ENCODE results near the gene FBN1. TPM values are rescaled to one million over a fixed set of nuclear protein-coding genes. Genes with fewer than 3 reads are reported as not detected.

Gene FBN1
- total RNA-seq, 4 donors from 2014 or later = 17.6 to 106 (median 31.2) TPM

DNA sequence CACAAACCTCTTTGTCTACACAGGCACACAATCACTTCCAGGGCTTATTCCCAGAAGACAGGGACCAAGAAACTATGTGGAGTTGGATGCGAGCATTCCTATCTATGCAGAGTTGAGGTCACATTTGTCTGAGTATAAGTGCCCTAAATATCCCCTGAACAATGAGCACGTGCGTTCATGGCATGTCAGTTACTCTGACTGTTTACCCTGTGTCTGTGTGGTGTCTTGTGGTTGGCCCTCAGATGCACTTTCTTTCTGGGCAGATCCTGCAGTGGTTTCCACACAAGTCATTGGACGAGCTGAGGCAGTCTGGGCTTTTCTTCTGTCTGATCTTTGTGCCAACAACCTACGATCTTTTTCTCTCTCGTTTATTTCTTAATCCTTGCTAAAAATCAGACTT is 134.5 kb downstream of the FBN1 start:
- Histone ChIP-seq H3K4me3 (no peak overlapping the region), H3K4me1 (no peaks in the 10 kb centered on the region), H3K9me3 (no peaks in the 10 kb centered on the region), H3K27ac (no peak overlapping the region), H3K36me3 (no peaks in the 10 kb centered on the region), H3K27me3 (no peaks in the 10 kb centered on the region)
- intact Hi-C loops (cut with DNase I; ENCODE audit: low total_unique reads) (no loop called here), in situ Hi-C loops (cut with MboI; ENCODE audit: low pct_ligation_motif_present in 1 of 4, low pct_unique_long_range_greater_than_20kb in 1 of 4, low sequenced_read_pairs in 3 of 4) (no loop called here)
- DNase-seq = no peak
- TF ChIP-seq, protein P1, sequence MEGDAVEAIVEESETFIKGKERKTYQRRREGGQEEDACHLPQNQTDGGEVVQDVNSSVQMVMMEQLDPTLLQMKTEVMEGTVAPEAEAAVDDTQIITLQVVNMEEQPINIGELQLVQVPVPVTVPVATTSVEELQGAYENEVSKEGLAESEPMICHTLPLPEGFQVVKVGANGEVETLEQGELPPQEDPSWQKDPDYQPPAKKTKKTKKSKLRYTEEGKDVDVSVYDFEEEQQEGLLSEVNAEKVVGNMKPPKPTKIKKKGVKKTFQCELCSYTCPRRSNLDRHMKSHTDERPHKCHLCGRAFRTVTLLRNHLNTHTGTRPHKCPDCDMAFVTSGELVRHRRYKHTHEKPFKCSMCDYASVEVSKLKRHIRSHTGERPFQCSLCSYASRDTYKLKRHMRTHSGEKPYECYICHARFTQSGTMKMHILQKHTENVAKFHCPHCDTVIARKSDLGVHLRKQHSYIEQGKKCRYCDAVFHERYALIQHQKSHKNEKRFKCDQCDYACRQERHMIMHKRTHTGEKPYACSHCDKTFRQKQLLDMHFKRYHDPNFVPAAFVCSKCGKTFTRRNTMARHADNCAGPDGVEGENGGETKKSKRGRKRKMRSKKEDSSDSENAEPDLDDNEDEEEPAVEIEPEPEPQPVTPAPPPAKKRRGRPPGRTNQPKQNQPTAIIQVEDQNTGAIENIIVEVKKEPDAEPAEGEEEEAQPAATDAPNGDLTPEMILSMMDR (IDR thresholded peaks at IDR 0.05) = no peak
- TF ChIP-seq POLR2A (IDR thresholded peaks at IDR 0.05) (no peak), POLR2AphosphoS5 (IDR thresholded peaks at IDR 0.05) (no peak)
- 72 to 73% methylated on average over 2 to 6 of the region's 6 CpGs for WGBS, 2 donors (ENCODE audit: low coverage in 1 of 2)

DNA sequence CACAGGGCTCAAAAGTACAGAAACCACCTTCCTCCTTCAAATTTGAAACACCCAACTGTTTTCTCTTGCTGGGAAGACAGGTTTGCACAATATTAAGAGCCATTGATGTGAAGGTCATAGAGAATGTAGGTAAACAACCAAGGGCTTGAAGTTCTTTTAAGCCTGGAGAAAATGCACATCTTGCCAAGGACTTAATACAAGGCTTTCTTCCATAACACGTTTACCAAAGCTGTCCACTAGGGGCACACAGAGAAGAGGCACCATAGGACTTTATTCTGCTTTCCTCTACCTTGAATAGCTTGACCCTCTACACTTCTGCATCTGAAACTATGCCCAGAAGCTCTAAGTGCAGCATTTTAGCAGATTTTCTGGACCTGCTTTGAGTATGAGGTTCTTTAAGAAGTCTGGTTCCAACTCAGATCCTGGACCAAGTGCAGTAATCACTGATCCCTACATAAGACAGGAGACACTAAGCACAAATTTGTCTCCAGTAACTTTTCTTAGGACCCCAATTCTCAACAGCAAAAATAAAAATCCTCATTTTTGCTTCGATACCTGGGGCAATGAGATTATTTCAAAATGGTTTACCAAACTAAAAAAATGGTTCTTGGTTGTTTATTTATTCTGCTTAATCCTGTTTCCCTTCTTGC is 138.0 kb downstream of the FBN1 start:
- in situ Hi-C loops (cut with MboI; ENCODE audit: low pct_ligation_motif_present in 1 of 4, low pct_unique_long_range_greater_than_20kb in 1 of 4, low sequenced_read_pairs in 3 of 4) (no loop called here), intact Hi-C loops (cut with DNase I; ENCODE audit: low total_unique reads) (no loop called here)
- Histone ChIP-seq H3K36me3 (no peaks in the 10 kb centered on the region), H3K27me3 (no peaks in the 10 kb centered on the region), H3K4me3 (no peak overlapping the region), H3K9me3 (no peaks in the 10 kb centered on the region), H3K27ac (no peak overlapping the region), H3K4me1 (no peaks in the 10 kb centered on the region)
- no peak for DNase-seq
- 22 to 48% methylated on average over 2 of the region's 2 CpGs for WGBS, 2 donors (ENCODE audit: low coverage in 1 of 2)
- TF ChIP-seq, protein P1 (IDR thresholded peaks at IDR 0.05) = peak; percentile 36 to 60 (median 49)
- no peak for TF ChIP-seq EP300 (IDR thresholded peaks at IDR 0.05; ENCODE audit: low read depth)

DNA sequence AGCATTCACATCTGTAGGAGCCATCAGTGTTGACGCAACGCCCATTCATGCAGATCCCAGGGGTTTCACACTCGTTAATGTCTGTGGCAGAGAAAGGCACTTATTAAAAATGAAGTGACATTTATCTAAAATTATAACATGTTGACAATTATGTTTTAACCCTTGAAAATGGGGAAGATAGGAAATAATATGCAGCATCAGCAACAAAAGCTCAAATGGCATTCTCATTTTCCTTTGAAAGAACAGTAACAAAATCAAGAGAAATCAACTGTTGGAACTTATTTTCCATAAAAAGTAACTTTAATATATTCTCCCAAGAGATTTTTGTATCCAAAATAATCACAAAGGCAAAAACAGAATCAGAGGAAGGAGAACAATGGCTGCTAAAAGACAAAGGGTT is 140.4 kb downstream of the FBN1 start:
- 90 to 94% methylated on average over 3 of the region's 3 CpGs for WGBS, 2 donors (ENCODE audit: low coverage in 1 of 2)
- no peaks in the 10 kb centered on the region for H3K9me3 ChIP-seq
- H3K4me3 ChIP-seq = no peak overlapping the region
- DNase-seq = no peak
- no peaks in the 10 kb centered on the region for H3K36me3 ChIP-seq
- intact Hi-C loops (cut with DNase I; ENCODE audit: low total_unique reads) = no loop called here
- H3K4me1 ChIP-seq = no peaks in the 10 kb centered on the region
- no peaks in the 10 kb centered on the region for H3K27me3 ChIP-seq
- in situ Hi-C loops (cut with MboI; ENCODE audit: low pct_ligation_motif_present in 1 of 4, low pct_unique_long_range_greater_than_20kb in 1 of 4, low sequenced_read_pairs in 3 of 4) = no loop called here
- TF ChIP-seq POLR2AphosphoS5 (IDR thresholded peaks at IDR 0.05) (no peak), POLR2A (IDR thresholded peaks at IDR 0.05) (no peak), EP300 (IDR thresholded peaks at IDR 0.05; ENCODE audit: low read depth) (no peak)
- TF ChIP-seq, protein P1 (IDR thresholded peaks at IDR 0.05) = no peak
- no peak overlapping the region for H3K27ac ChIP-seq

DNA sequence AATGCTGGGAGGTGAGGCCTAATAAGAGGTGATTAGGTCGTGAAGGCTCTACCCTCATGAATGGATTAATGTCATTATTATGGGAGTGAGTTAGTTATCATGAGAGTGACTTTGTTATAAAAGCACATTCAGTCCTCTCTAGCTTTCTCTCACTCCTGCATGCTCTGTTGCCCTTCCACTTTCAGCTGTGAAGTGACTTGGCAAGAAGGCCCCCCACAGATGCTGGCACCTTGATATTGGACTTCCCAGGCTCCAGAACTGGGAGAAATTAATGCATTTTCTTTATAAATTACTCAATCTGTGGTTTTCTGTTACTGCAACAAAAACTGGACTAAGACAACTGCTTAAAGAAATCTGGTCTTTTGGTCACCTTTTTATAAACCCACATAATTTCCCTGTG is 144.3 kb downstream of the FBN1 start:
- no peak for DNase-seq
- Histone ChIP-seq H3K27me3 (no peaks in the 10 kb centered on the region), H3K27ac (no peak overlapping the region), H3K9me3 (no peaks in the 10 kb centered on the region), H3K4me1 (no peaks in the 10 kb centered on the region), H3K36me3 (no peaks in the 10 kb centered on the region), H3K4me3 (no peak overlapping the region)
- WGBS, 2 donors (ENCODE audit: low coverage in 1 of 2) = 76 to 80% methylated on average over 1 of the region's 1 CpG
- in situ Hi-C loops (cut with MboI; ENCODE audit: low pct_ligation_motif_present in 1 of 4, low pct_unique_long_range_greater_than_20kb in 1 of 4, low sequenced_read_pairs in 3 of 4) = no loop called here
- TF ChIP-seq, protein P1 (IDR thresholded peaks at IDR 0.05) = no peak
- TF ChIP-seq EP300 (IDR thresholded peaks at IDR 0.05; ENCODE audit: low read depth) (no peak), POLR2AphosphoS5 (IDR thresholded peaks at IDR 0.05) (no peak), POLR2A (IDR thresholded peaks at IDR 0.05) (no peak)
- intact Hi-C loops (cut with DNase I; ENCODE audit: low total_unique reads) = no loop called here
